WI38 (cell line): ENCODE measurements around the gene ST8SIA5.

ENCODE experiments used
- H3K4me3 ChIP-seq: 2 replicates; pipeline ENCODE4 v1.5.1; 2011; ENCODE audit warnings: low read depth, mild to moderate bottlenecking, control low read depth, low read length
- CTCF ChIP-seq: IDR thresholded peaks from 2 replicates; pipeline ENCODE4 v1.5.1; 2012; ENCODE audit warnings: low read depth, mild to moderate bottlenecking, control low read depth, low read length

Gene ST8SIA5

DNA sequence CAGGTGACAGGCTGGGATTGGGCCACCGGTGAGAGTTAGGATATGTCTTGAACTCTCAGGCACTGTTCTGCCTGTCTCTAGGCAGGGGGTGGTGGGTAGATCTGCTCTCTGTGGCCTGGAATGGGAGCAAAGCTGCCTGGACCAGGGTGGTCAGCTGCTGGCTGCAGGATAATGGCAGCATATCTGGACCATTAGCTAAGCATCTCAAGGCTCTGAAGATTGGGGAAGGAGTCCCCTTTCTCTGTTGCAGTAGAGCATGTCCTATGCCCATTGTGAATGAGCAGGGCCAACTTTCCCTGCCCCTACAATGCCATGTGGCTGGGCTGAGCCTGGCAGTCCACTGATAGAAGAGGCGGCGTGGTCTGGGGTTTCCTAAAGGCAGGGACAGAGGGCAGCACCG lies 134.4 kb downstream of the ST8SIA5 start:
- no peak overlapping the region for H3K4me3 ChIP-seq
- TF ChIP-seq CTCF: no peak

DNA sequence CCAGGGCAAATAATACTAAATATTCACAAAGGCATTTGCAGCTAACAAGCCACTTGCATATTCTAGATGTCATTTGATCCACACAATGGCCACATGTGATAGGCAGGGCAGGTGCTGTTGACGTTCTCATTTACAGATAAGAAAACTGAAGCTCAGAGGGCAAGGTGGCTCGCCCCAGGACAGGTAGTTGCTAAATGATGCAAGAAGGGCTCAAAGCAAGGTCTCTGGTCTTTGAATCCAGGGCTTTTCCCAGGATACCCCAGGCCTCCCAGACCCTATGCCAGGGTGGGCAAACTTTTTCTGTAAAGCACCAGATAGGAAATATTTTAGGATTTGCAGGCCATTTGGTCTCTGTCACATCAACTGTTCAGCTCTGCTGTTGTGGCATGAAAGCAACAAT lies 135.0 kb downstream of the ST8SIA5 start:
- H3K4me3 ChIP-seq: no peak overlapping the region
- no peak for TF ChIP-seq CTCF

- TF ChIP-seq CTCF: no peak
- no peak overlapping the region for H3K4me3 ChIP-seq
These were observed 135.6 kb downstream of the ST8SIA5 start for GRCh38 chr18:46621111-46621766.

- no peak for TF ChIP-seq CTCF
- H3K4me3 ChIP-seq: no peak overlapping the region
These were observed 137.3 kb downstream of the ST8SIA5 start for GRCh38 chr18:46619559-46619958.
